Testis (tissue), 3 donors: ENCODE data around the gene NDUFA9. TPM values are rescaled to one million over a fixed set of nuclear protein-coding genes. Genes with fewer than 3 reads are reported as not detected.

ENCODE experiments used
- DNase-seq: peaks from one replicate; pipeline ENCODE4 v3.0.0-alpha.2; 2019
- H3K27ac ChIP-seq, 2 donors: fragments of 200-600 bp; sonication (generic); one replicate each; pipeline ENCODE4 v1.5.1; 2019
- H3K27me3 ChIP-seq: fragments of 200-600 bp; sonication (generic); one replicate; pipeline ENCODE4 v1.5.1; 2019
- H3K36me3 ChIP-seq: fragments of 200-600 bp; sonication (generic); one replicate; pipeline ENCODE4 v1.5.1; 2017; ENCODE audit warnings: low read depth; ENCODE audit errors: missing control alignments
- H3K4me1 ChIP-seq: fragments of 200-600 bp; sonication (generic); one replicate; pipeline ENCODE4 v1.5.1; 2019
- H3K4me3 ChIP-seq, 2 donors: fragments of 200-600 bp; sonication (generic); one replicate each; pipeline ENCODE4 v1.5.1; 2017 to 2019
- H3K9me3 ChIP-seq: fragments of 200-600 bp; sonication (generic); one replicate; pipeline ENCODE4 v1.5.1; 2017
- CTCF ChIP-seq, 3 experiments: fragments of 450-650 bp in 2 of 3; fragments of 200-600 bp in 1 of 3; sonication (generic) in 1 of 3; IDR thresholded peaks; one replicate each; pipeline ENCODE4 v1.5.1; 2016 to 2019; ENCODE audit warnings: antibody characterized with exemption in 3 of 3, mild to moderate bottlenecking in 2 of 3, moderate library complexity in 1 of 3
- POLR2A ChIP-seq: fragments of 450-650 bp; IDR thresholded peaks from one replicate; pipeline ENCODE4 v1.6.1; 2017; ENCODE audit warnings: antibody characterized with exemption, mild to moderate bottlenecking, moderate library complexity
- WGBS, 2 donors: methylation state at CpG; one replicate each; pipeline ENCODE4 v1.1.5; 2018; 5-methylcytosine and 5-hydroxymethylcytosine counted together
- intact Hi-C: fragments of 100-400 bp; cut with DNase I; formaldehyde crosslinking; loops from one replicate; pipeline ENCODE4 v1.15.1; 2023; ENCODE audit warnings: low total_unique reads
- polyA plus RNA-seq: library from polyadenylated mRNA; stranded (reverse); fragments of 350-450 nt; fragmentation: Illumina TruSeq; extraction: RNeasy Lipid Tissue Mini Kit (QIAGEN cat#74804); gene quantifications from one replicate; pipeline ENCODE4 v1.2.3, GENCODE V29; 2014; ENCODE audit warnings: low read depth, low replicate concordance; ENCODE audit not compliant: insufficient read depth
- total RNA-seq, 2 donors: library from RNA; depleted of rRNA; stranded (reverse); fragments of >200 nt; gene quantifications; one replicate each; pipeline ENCODE4 v1.2.3, GENCODE V29; 2016

The NDUFA9 gene
- total and polyA plus RNA-seq, 3 donors from 2014 or later = 19.0 to 46.7 (median 23.4) TPM

- H3K36me3 ChIP-seq = no peaks in the 10 kb centered on the region
- no peak for DNase-seq
- no peaks in the 10 kb centered on the region for H3K4me1 ChIP-seq
- H3K9me3 ChIP-seq = no peaks in the 10 kb centered on the region
- no peak for TF ChIP-seq CTCF (IDR thresholded peaks at IDR 0.05)
- intact Hi-C loops = no loop called here
- 90 to 95% methylated on average over 3 of the region's 3 CpGs for WGBS, 2 donors
- H3K4me3 ChIP-seq = no peak overlapping the region
- no peak overlapping the region for H3K27ac ChIP-seq
- no peaks in the 10 kb centered on the region for H3K27me3 ChIP-seq
Measured at GRCh38 chr12:4665236-4665635, 16.3 kb downstream of the NDUFA9 start.

- no peaks in the 10 kb centered on the region for H3K36me3 ChIP-seq
- no peak for DNase-seq
- 79 to 85% methylated on average over 2 of the region's 2 CpGs for WGBS, 2 donors
- intact Hi-C loops = no loop called here
- no peaks in the 10 kb centered on the region for H3K9me3 ChIP-seq
- H3K4me3 ChIP-seq = no peak overlapping the region
- no peaks in the 10 kb centered on the region for H3K27me3 ChIP-seq
- TF ChIP-seq CTCF (IDR thresholded peaks at IDR 0.05) (no peak), POLR2A (no peak)
- H3K27ac ChIP-seq = no peak overlapping the region
- no peaks in the 10 kb centered on the region for H3K4me1 ChIP-seq
Measured at GRCh38 chr12:4679711-4680110, 30.8 kb downstream of the NDUFA9 start.

- no peak for TF ChIP-seq CTCF (IDR thresholded peaks at IDR 0.05)
- no peak for TF ChIP-seq POLR2A
- Histone ChIP-seq H3K9me3 (no peaks in the 10 kb centered on the region), H3K36me3 (no peaks in the 10 kb centered on the region), H3K4me3 (no peak overlapping the region), H3K4me1 (no peaks in the 10 kb centered on the region), H3K27me3 (no peaks in the 10 kb centered on the region), H3K27ac (no peak overlapping the region)
- intact Hi-C loops = no loop called here
- 81 to 98% methylated on average over 3 of the region's 3 CpGs for WGBS, 2 donors
- no peak for DNase-seq
Measured at GRCh38 chr12:4681732-4682131, 32.8 kb downstream of the NDUFA9 start.

GRCh38 chr12:4685317-4685716, 36.4 kb downstream of the NDUFA9 start:
- Histone ChIP-seq H3K36me3 (no peaks in the 10 kb centered on the region), H3K9me3 (no peaks in the 10 kb centered on the region), H3K27ac (no peak overlapping the region), H3K4me1 (no peaks in the 10 kb centered on the region), H3K27me3 (no peaks in the 10 kb centered on the region), H3K4me3 (no peak overlapping the region)
- intact Hi-C loops = no loop called here
- 90 to 93% methylated on average over 8 of the region's 8 CpGs for WGBS, 2 donors
- no peak for DNase-seq
- TF ChIP-seq POLR2A (no peak), CTCF (IDR thresholded peaks at IDR 0.05) (no peak)

- TF ChIP-seq CTCF (IDR thresholded peaks at IDR 0.05) (no peak), POLR2A (no peak)
- H3K27me3 ChIP-seq = no peaks in the 10 kb centered on the region
- WGBS, 2 donors = 98% methylated on average over 5 of the region's 5 CpGs
- no peaks in the 10 kb centered on the region for H3K4me1 ChIP-seq
- no peak overlapping the region for H3K4me3 ChIP-seq
- no peaks in the 10 kb centered on the region for H3K36me3 ChIP-seq
- intact Hi-C loops = no loop called here
- DNase-seq = no peak
- H3K9me3 ChIP-seq = no peaks in the 10 kb centered on the region
- no peak overlapping the region for H3K27ac ChIP-seq
Measured at GRCh38 chr12:4690760-4691159, 41.8 kb downstream of the NDUFA9 start.

Other genes starting within 250 kb of the NDUFA9 start
- not detected for gene FGF6, start 203.3 kb upstream of the NDUFA9 start, total RNA-seq
- gene FGF6, start 203.3 kb upstream of the NDUFA9 start, polyA plus RNA-seq = not detected
- 10 to 100 TPM; 17.0 to 19.4 TPM for gene RAD51AP1, start 110.2 kb upstream of the NDUFA9 start, total RNA-seq
- 21.9 TPM for gene RAD51AP1, start 110.2 kb upstream of the NDUFA9 start, polyA plus RNA-seq
- 100 to 1,000 TPM in 1 of 2 donors, 10 to 100 TPM in 1; 91.2 to 138 TPM for gene DYRK4, start 86.9 kb upstream of the NDUFA9 start, total RNA-seq
- 189 TPM for gene DYRK4, start 86.9 kb upstream of the NDUFA9 start, polyA plus RNA-seq
- 100 to 1,000 TPM in 1 of 2 donors, 10 to 100 TPM in 1; 71.0 to 145 TPM for gene AKAP3, start 63 bp upstream of the NDUFA9 start, total RNA-seq
- 251 TPM for gene AKAP3, start 63 bp upstream of the NDUFA9 start, polyA plus RNA-seq
- gene GALNT8, start 71.3 kb downstream of the NDUFA9 start, total RNA-seq = 10 to 100 TPM in 1 of 2 donors, 1 to 10 TPM in 1; 7.4 to 16.0 TPM
- 31.1 TPM for gene GALNT8, start 71.3 kb downstream of the NDUFA9 start, polyA plus RNA-seq